ENCODE results near the gene TANGO2. TPM values are rescaled to one million over a fixed set of nuclear protein-coding genes. Genes with fewer than 3 reads are reported as not detected.

The TANGO2 gene
- total RNA-seq, 1 donor from 2014 or later, result 20.9 TPM

- Histone ChIP-seq H3K36me3 (ENCODE audit: control insufficient read depth, insufficient read depth, low read length) (peaks cover 6% of the 10 kb centered on the region), H3K4me3 (ENCODE audit: low read depth, low read length) (no peak overlapping the region), H3K27me3 (ENCODE audit: control insufficient read depth, insufficient read depth, low read length) (no peaks in the 10 kb centered on the region)
- no peak for DNase-seq (ENCODE audit: low read depth)
- no peak for TF ChIP-seq CTCF (IDR thresholded peaks at IDR 0.05; ENCODE audit: insufficient read depth, low read length, poor library complexity, severe bottlenecking)
These were observed 81.4 kb downstream of the TANGO2 start for GRCh38 chr22:20102203-20102780.

- DNase-seq (ENCODE audit: low read depth), result no peak
- no peak for TF ChIP-seq CTCF (IDR thresholded peaks at IDR 0.05; ENCODE audit: insufficient read depth, low read length, poor library complexity, severe bottlenecking)
- H3K36me3 ChIP-seq (ENCODE audit: control insufficient read depth, insufficient read depth, low read length), result peaks cover 7% of the 10 kb centered on the region
- H3K27me3 ChIP-seq (ENCODE audit: control insufficient read depth, insufficient read depth, low read length), result no peaks in the 10 kb centered on the region
- no peak overlapping the region for H3K4me3 ChIP-seq (ENCODE audit: low read depth, low read length)
These were observed 84.7 kb downstream of the TANGO2 start for GRCh38 chr22:20105456-20106204.

GRCh38 chr22:20106205-20106848 lies 85.4 kb downstream of the TANGO2 start:
- DNase-seq (ENCODE audit: low read depth), result no peak
- no peak overlapping the region for H3K4me3 ChIP-seq (ENCODE audit: low read depth, low read length)
- no peaks in the 10 kb centered on the region for H3K27me3 ChIP-seq (ENCODE audit: control insufficient read depth, insufficient read depth, low read length)
- TF ChIP-seq CTCF (IDR thresholded peaks at IDR 0.05; ENCODE audit: insufficient read depth, low read length, poor library complexity, severe bottlenecking), result no peak
- peaks cover 7% of the 10 kb centered on the region for H3K36me3 ChIP-seq (ENCODE audit: control insufficient read depth, insufficient read depth, low read length)

- DNase-seq (ENCODE audit: low read depth), result no peak
- Histone ChIP-seq H3K36me3 (ENCODE audit: control insufficient read depth, insufficient read depth, low read length) (peaks cover 7% of the 10 kb centered on the region), H3K4me3 (ENCODE audit: low read depth, low read length) (no peak overlapping the region), H3K27me3 (ENCODE audit: control insufficient read depth, insufficient read depth, low read length) (no peaks in the 10 kb centered on the region)
- no peak for TF ChIP-seq CTCF (IDR thresholded peaks at IDR 0.05; ENCODE audit: insufficient read depth, low read length, poor library complexity, severe bottlenecking)
These were observed 85.9 kb downstream of the TANGO2 start for GRCh38 chr22:20106849-20107237.

GRCh38 chr22:20107471-20107901 lies 86.6 kb downstream of the TANGO2 start:
- TF ChIP-seq CTCF (IDR thresholded peaks at IDR 0.05; ENCODE audit: insufficient read depth, low read length, poor library complexity, severe bottlenecking), result no peak
- no peak for DNase-seq (ENCODE audit: low read depth)
- Histone ChIP-seq H3K27me3 (ENCODE audit: control insufficient read depth, insufficient read depth, low read length) (no peaks in the 10 kb centered on the region), H3K36me3 (ENCODE audit: control insufficient read depth, insufficient read depth, low read length) (peaks cover 7% of the 10 kb centered on the region), H3K4me3 (ENCODE audit: low read depth, low read length) (no peak overlapping the region)
